MM.1S (cell line): ENCODE data around the gene RPS6KA4.

Source experiments
- CTCF ChIP-seq: fragments of 300-600 bp; sonication (generic); IDR thresholded peaks from 2 replicates; pipeline ENCODE4 v1.5.1; 2016; ENCODE audit warnings: antibody characterized with exemption, low read length, mixed read lengths
- EZH2 ChIP-seq: fragments of 300-600 bp; sonication (generic); optimal IDR thresholded peaks from 2 replicates; pipeline ENCODE3; 2017; ENCODE audit warnings: low read depth, mild to moderate bottlenecking, antibody characterized with exemption, low read length, mixed read lengths

GRCh38 chr11:64314146-64314804 is 44.7 kb upstream of the RPS6KA4 start:
- TF ChIP-seq CTCF (peak; percentile 16; the same call in 1 of the 2 replicates), EZH2 (no peak)
